Right atrium auricular region (tissue), 2 donors: ENCODE measurements around the gene SRRD. TPM values are rescaled to one million over a fixed set of nuclear protein-coding genes. Genes with fewer than 3 reads are reported as not detected.

Experiments
- DNase-seq: peaks from one replicate; pipeline ENCODE4 v3.0.0-alpha.2; 2019; ENCODE audit warnings: low spot score
- H3K27ac ChIP-seq, 2 donors: fragments of 200-600 bp; sonication (generic); 1 replicate in 1 of 2; 2 replicates in 1 of 2; pipeline ENCODE4 v1.5.1; 2016 to 2019
- H3K27me3 ChIP-seq, 2 donors: fragments of 200-600 bp; sonication (generic); one replicate each; pipeline versions ENCODE4 v1.5.1 to v1.6.0; 2017 to 2019
- H3K36me3 ChIP-seq: fragments of 200-600 bp; sonication (generic); one replicate; pipeline ENCODE4 v1.5.1; 2016
- H3K4me1 ChIP-seq, 2 donors: fragments of 200-600 bp; sonication (generic); one replicate each; pipeline versions ENCODE4 v1.5.1 to v1.6.0; 2017 to 2019
- H3K4me3 ChIP-seq, 2 donors: fragments of 200-600 bp; sonication (generic); 1 replicate in 1 of 2; 2 replicates in 1 of 2; pipeline ENCODE4 v1.5.1; 2017 to 2019; ENCODE audit warnings: mild to moderate bottlenecking in 1 of 2, moderate library complexity in 1 of 2
- H3K9me3 ChIP-seq, 2 donors: fragments of 200-600 bp; sonication (generic); one replicate each; pipeline ENCODE4 v1.5.1; 2019
- CTCF ChIP-seq, 2 donors: fragments of 200-600 bp; sonication (generic); IDR thresholded peaks; one replicate each; pipeline ENCODE4 v1.5.1; 2019; ENCODE audit warnings: antibody characterized with exemption in 2 of 2
- total RNA-seq, 2 donors: library from RNA; depleted of rRNA; stranded (reverse); fragments of >200 nt; gene quantifications; one replicate each; pipeline ENCODE4 v1.1.0, GENCODE V29; 2016

The SRRD gene
- total RNA-seq, 2 donors from 2014 or later, result 20.4 to 25.0 TPM

GRCh38 chr22:26461188-26461810 is 22.4 kb upstream of the SRRD start:
- DNase-seq, result no peak
- H3K27me3 ChIP-seq, result no peaks in the 10 kb centered on the region

GRCh38 chr22:26462051-26462450 is 21.6 kb upstream of the SRRD start:
- Histone ChIP-seq H3K36me3 (peaks cover 60% of the 10 kb centered on the region), H3K4me1 (peaks cover 0 to 6% of the 10 kb centered on the region in 2 donors), H3K27ac (no peak overlapping the region), H3K9me3 (no peaks in the 10 kb centered on the region), H3K4me3 (no peak overlapping the region), H3K27me3 (no peaks in the 10 kb centered on the region)
- TF ChIP-seq CTCF (IDR thresholded peaks at IDR 0.05), result no peak
- no peak for DNase-seq

More at GRCh38 chr22:26461188-26461810, 22.4 kb upstream of the SRRD start:
- Histone ChIP-seq H3K9me3 (no peaks in the 10 kb centered on the region), H3K4me1 (peaks cover 0 to 6% of the 10 kb centered on the region in 2 donors), H3K27ac (no peak overlapping the region), H3K4me3 (no peak overlapping the region), H3K36me3 (peaks cover 61% of the 10 kb centered on the region)
- peak; percentile 70 to 81 for TF ChIP-seq CTCF (IDR thresholded peaks at IDR 0.05)

GRCh38 chr22:26462641-26463040 is 21.0 kb upstream of the SRRD start:
- H3K4me3 ChIP-seq, result no peak overlapping the region
- no peaks in the 10 kb centered on the region for H3K27me3 ChIP-seq
- peaks cover 60% of the 10 kb centered on the region for H3K36me3 ChIP-seq
- no peaks in the 10 kb centered on the region for H3K9me3 ChIP-seq
- TF ChIP-seq CTCF (IDR thresholded peaks at IDR 0.05), result no peak
- DNase-seq, result no peak
- H3K4me1 ChIP-seq, result peaks cover 0 to 6% of the 10 kb centered on the region in 2 donors
- no peak overlapping the region for H3K27ac ChIP-seq

- no peak for DNase-seq
- H3K4me3 ChIP-seq, result no peak overlapping the region
- no peak for TF ChIP-seq CTCF (IDR thresholded peaks at IDR 0.05)
- no peak overlapping the region for H3K27ac ChIP-seq
- peaks cover 0 to 6% of the 10 kb centered on the region in 2 donors for H3K4me1 ChIP-seq
- no peaks in the 10 kb centered on the region for H3K9me3 ChIP-seq
- peaks cover 60% of the 10 kb centered on the region for H3K36me3 ChIP-seq
- H3K27me3 ChIP-seq, result no peaks in the 10 kb centered on the region
Measured at GRCh38 chr22:26463101-26463661, 20.5 kb upstream of the SRRD start.

- DNase-seq, result no peak
- H3K4me3 ChIP-seq, result no peak overlapping the region
- H3K9me3 ChIP-seq, result no peaks in the 10 kb centered on the region
- no peak overlapping the region for H3K27ac ChIP-seq
- TF ChIP-seq CTCF (IDR thresholded peaks at IDR 0.05), result no peak
- H3K36me3 ChIP-seq, result peaks cover 65% of the 10 kb centered on the region
- peaks cover 0 to 6% of the 10 kb centered on the region in 2 donors for H3K4me1 ChIP-seq
- H3K27me3 ChIP-seq, result no peaks in the 10 kb centered on the region
Measured at GRCh38 chr22:26463688-26464087, 20.0 kb upstream of the SRRD start.
